ENCODE results near the gene SIGLEC5.

The SIGLEC5 gene

DNA sequence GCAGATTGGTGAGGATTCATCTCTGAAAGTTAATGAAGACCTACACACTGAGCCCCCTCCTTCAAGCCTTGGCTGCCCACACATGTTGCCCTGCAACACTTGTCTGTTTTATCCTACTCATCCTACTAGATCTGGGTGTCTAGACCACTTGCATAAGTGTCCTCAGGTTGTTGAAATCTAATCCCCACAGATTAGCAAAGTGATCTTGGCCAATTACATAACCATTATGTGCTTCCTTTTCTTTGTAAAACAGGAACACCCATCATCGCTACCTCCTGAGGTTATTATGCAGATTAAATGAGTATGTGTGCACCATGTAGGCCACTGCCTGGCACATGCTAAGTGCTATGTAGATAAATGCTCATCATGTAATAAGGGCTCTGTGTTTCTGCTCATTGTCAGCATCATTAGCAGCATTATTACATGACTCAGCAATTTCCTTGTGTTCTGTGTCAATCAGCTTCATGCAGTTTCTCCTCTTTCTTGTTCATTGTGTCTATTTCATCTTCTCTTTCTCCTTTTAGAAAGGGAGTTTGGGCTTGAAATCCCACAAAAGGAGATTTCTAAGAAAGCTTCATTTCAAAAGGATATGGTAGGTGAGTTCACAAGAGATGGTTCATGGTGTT is 44.0 kb downstream of the SIGLEC5 start:
- Mint-ChIP-seq H3K27ac (no peak overlapping the region), H3K36me3 (peaks cover 86% of the 10 kb centered on the region), H3K27me3 (no peaks in the 10 kb centered on the region), H3K9me3 (peaks cover 16% of the 10 kb centered on the region), H3K4me3 (no peak overlapping the region), H3K4me1 (no peaks in the 10 kb centered on the region)
- no peak for ATAC-seq

DNA sequence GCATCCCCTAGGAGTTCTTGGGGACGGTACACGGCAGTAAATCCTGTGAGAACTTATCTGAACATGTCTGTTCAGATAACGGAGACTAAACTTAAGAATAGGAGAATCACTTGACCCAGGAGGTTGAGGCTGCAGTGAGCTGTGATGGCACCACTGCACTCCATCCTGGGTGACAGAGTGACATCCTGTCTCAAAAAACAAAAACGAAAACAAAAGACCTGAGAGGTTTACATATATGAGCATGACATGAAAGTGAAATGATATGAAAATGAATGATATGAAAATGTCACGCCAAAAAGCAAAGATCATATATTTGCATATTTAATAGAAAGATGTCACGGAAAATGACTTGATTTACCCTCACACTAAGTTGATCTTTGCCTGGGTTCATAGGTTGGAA is 53.4 kb downstream of the SIGLEC5 start:
- Mint-ChIP-seq H3K4me1 (peaks cover 26% of the 10 kb centered on the region), H3K27me3 (no peaks in the 10 kb centered on the region), H3K27ac (no peak overlapping the region), H3K4me3 (no peak overlapping the region), H3K9me3 (no peaks in the 10 kb centered on the region), H3K36me3 (peaks cover 54% of the 10 kb centered on the region)
- ATAC-seq = no peak

DNA sequence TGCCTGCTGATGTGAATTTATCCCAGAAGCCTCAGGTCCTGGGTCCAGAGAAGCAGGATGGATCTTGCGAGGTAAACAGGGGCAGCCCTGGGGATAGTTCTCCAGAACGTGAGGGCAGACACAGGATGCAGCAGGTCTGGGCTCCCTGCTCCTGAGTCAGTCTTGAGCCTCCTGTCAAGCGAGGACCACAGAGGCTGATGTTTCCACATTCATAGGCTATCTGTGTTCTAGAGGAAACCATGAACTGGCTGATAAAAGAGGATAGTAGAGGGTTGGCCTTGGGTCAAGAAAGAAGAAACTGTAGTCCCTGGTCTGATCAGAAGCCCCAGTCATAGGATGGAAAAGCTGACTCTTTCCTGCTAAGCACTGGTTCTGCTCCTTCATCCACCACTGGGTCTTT is 56.9 kb downstream of the SIGLEC5 start:
- peaks cover 42% of the 10 kb centered on the region for H3K4me1 Mint-ChIP-seq
- no peaks in the 10 kb centered on the region for H3K27me3 Mint-ChIP-seq
- no peak overlapping the region for H3K27ac Mint-ChIP-seq
- ATAC-seq = no peak
- peaks cover 33% of the 10 kb centered on the region for H3K36me3 Mint-ChIP-seq
- H3K4me3 Mint-ChIP-seq = no peak overlapping the region
- H3K9me3 Mint-ChIP-seq = no peaks in the 10 kb centered on the region

DNA sequence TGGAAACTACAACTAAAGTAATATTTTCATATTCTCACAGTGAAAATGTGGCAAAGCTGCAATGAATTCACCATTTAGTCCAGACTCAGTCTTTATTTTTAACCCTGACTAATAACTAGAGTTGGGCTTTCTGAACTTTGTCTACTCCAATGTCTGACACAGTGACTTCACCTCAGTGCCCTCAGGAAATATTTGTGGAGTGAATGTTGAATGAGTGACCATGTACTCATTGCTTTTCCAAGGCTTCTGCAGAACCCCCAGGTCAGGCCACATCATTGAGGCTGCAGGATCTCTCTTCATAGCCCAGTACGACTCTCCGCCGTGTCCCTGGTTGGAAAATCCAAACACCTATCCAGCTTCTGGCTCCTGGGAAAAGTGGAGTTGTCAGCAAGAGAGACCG is 57.3 kb downstream of the SIGLEC5 start:
- H3K27ac Mint-ChIP-seq = no peak overlapping the region
- peaks cover 29% of the 10 kb centered on the region for H3K36me3 Mint-ChIP-seq
- no peak overlapping the region for H3K4me3 Mint-ChIP-seq
- no peak for ATAC-seq
- H3K4me1 Mint-ChIP-seq = peaks cover 42% of the 10 kb centered on the region
- no peaks in the 10 kb centered on the region for H3K9me3 Mint-ChIP-seq
- H3K27me3 Mint-ChIP-seq = no peaks in the 10 kb centered on the region

DNA sequence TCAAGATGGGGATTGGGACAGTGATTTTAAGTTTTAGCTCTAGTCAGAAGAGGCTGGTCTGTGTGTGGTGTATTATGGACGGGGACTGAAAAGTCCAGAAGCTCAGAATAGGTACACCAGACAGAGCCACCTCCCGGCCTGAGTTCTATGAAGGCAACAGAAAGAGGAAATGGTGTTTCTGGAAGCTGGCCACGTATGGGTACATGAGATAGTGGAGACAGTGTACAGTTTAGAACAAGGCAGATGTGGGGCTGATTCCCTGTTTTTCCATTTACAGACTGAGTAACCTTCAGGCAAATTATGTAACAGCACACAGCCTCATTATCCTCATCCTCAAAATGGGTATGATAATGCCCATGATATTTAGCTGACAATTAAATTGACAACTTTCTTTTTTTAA is 57.8 kb downstream of the SIGLEC5 start:
- Mint-ChIP-seq H3K4me3 (peak overlapping the region; percentile 99), H3K4me1 (peaks cover 42% of the 10 kb centered on the region), H3K9me3 (no peaks in the 10 kb centered on the region), H3K27me3 (no peaks in the 10 kb centered on the region), H3K36me3 (peaks cover 24% of the 10 kb centered on the region), H3K27ac (peak overlapping the region; percentile 87)
- ATAC-seq = peak; percentile 58

DNA sequence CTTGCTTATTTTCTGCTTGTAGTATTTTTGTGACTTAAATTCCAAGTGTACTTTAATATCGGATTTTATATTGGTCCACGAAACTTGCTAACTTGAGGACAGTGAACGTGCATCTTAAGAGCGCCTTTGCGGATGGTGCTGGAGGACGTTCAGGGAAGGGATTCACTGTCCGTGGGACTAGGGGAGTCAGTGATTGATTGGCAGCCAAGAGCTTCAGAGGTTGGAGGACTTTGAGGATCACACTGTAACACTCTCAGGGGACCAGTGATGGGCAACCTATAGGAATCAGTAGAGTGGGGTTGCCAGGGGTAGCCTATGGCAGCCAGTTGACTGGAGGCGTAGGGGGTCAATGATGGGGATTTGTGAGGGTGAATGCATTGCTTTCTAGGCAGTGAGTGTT is 58.6 kb downstream of the SIGLEC5 start:
- H3K27me3 Mint-ChIP-seq = no peaks in the 10 kb centered on the region
- peaks cover 16% of the 10 kb centered on the region for H3K36me3 Mint-ChIP-seq
- H3K4me1 Mint-ChIP-seq = peaks cover 34% of the 10 kb centered on the region
- ATAC-seq = no peak
- peak overlapping the region; percentile 99 for H3K4me3 Mint-ChIP-seq
- H3K9me3 Mint-ChIP-seq = no peaks in the 10 kb centered on the region
- peak overlapping the region; percentile 87 for H3K27ac Mint-ChIP-seq

DNA sequence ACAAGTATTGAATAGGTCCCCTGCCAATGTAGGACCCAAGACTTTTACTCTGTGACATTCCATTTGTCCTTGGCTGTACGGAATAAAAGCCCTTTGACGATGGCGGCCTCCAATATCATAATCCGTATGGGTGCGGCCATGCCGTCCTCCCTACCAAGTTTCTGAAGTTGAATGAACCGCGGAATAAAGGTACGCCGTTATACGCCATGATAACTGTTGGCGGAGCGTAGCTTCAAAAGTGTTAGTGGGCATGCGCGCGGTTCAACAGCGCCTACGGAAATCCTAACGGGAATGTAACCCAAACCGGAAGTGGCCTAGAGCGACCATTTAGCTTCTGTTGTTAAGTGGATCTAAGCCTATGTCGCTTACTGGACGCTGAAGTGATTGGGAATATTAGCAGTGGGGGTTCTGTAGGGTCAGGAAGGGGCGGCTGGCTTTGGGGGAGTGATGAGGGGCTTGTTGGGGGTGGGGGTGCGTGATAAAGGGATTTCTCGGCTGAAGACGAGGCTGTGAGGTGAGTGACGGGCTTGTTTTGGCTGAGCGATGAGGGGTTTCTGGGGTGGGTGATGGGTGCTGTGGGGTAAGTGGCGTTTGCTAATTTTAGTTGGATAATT is 59.1 kb downstream of the SIGLEC5 start, which contains the start of gene ZNF175:
Gene ZNF175, plus strand, starts transcription at position 322 of the 614 bp plus-strand sequence. CDS start 2,047 bp downstream, outside the sequence.
- H3K27me3 Mint-ChIP-seq = no peaks in the 10 kb centered on the region
- ATAC-seq = peak; percentile 97
- peaks cover 32% of the 10 kb centered on the region for H3K4me1 Mint-ChIP-seq
- H3K27ac Mint-ChIP-seq = peak within 1 kb of the TSS; percentile 87
- peak within 1 kb of the TSS; percentile 99 for H3K4me3 Mint-ChIP-seq
- H3K36me3 Mint-ChIP-seq = peaks cover 14% of the 10 kb centered on the region
- H3K9me3 Mint-ChIP-seq = no peaks in the 10 kb centered on the region

DNA sequence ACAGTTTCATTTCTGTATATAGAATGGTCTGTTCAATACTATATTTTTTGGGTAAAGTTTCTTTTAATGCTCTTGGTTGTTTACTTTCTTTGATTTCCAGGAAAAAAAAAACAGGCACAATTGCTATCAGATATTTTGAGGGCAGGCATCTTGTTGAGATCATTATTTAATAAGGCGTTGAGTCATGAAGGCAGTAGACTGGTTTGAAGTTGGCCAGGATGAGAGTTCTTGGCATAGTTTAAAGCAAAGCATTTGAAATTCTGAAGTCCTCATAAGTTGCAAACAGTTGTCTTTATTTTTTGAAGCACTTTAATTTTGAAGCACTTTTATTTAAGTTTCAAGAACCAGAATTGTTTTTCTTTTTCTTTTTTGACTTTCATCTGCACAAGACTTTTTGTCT is 61.7 kb downstream of the SIGLEC5 start:
- no peaks in the 10 kb centered on the region for H3K27me3 Mint-ChIP-seq
- no peaks in the 10 kb centered on the region for H3K9me3 Mint-ChIP-seq
- H3K27ac Mint-ChIP-seq = no peak overlapping the region
- no peak overlapping the region for H3K4me3 Mint-ChIP-seq
- peaks cover 4% of the 10 kb centered on the region for H3K36me3 Mint-ChIP-seq
- H3K4me1 Mint-ChIP-seq = peaks cover 54% of the 10 kb centered on the region
- no peak for ATAC-seq

DNA sequence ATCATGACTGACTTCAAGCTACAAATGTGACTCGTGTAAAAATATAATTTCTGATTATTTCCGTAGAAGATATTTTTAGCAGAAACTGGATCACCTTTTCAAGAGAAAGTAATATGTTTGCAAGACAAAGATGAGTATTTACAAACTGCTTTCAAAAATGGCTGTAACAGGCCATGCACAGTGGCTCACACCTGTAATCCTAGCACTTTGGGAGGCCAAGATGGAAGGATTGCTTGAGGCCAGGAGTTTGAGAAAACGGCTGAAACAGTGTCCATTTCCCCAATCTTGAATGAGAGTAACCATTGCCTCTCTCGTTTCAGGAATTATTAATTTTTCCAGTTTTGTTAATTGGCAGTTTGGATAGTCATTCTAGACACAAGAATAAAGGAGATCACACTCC is 62.6 kb downstream of the SIGLEC5 start:
- H3K9me3 Mint-ChIP-seq = no peaks in the 10 kb centered on the region

DNA sequence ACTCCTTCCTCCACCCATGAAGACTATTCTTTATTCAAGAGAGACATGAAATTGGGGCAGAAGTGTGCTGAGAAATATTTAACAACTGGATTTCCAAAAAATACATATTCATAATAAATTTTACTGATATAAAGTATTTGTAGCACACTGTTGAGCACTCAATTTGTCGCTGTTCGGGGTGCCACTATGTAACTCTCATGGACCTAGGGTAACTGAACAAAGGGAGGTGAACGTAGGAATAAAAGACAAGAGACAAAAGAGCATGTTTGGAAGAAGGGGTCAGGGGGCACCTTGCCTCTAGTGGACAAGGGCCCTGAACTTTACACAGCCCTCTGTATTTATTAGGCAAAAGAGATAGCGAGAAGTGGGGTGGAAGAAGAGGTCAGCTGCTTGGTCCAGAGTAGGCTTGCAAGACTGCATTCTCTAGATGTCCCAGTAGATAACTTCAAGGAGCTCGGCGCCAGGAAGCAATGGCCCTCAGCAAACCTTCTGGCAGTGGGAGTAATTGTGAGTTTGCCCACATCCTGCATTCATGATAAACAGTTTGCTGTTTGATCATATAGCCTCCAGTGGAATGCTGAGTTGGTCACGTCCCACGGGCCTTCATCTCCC is 63.6 kb downstream of the SIGLEC5 start:
- Mint-ChIP-seq H3K27ac (no peak overlapping the region), H3K4me1 (peaks cover 38% of the 10 kb centered on the region), H3K9me3 (no peaks in the 10 kb centered on the region), H3K27me3 (no peaks in the 10 kb centered on the region), H3K36me3 (no peaks in the 10 kb centered on the region), H3K4me3 (no peak overlapping the region)
- no peak for ATAC-seq

More for the DNA sequence above, 62.6 kb downstream of the SIGLEC5 start:
- Mint-ChIP-seq H3K36me3 (no peaks in the 10 kb centered on the region), H3K4me1 (peaks cover 48% of the 10 kb centered on the region), H3K27ac (no peak overlapping the region), H3K27me3 (no peaks in the 10 kb centered on the region), H3K4me3 (no peak overlapping the region)
- no peak for ATAC-seq

DNA sequence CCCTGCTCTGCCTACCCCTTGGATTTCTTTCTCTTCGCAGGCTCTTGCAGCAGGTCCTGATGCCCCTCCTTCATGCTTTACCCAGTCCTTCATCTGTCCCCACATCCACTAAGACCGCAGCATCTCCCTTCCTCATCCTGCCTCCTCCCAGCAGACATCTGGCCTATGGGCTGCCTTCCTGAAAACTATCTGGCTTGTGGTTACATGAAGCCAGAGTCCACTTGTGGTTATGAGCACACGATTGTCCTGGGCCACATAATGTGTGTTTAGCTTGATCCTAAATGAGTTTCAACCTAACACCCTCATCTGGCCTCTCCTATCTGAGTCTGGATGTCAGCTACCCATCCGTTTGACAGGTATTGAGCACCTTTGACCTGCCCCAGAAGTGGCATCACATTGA is 64.6 kb downstream of the SIGLEC5 start:
- Mint-ChIP-seq H3K4me1 (peaks cover 28% of the 10 kb centered on the region), H3K36me3 (no peaks in the 10 kb centered on the region), H3K4me3 (peak overlapping the region; percentile 10), H3K27me3 (no peaks in the 10 kb centered on the region), H3K27ac (peak overlapping the region; percentile 54), H3K9me3 (no peaks in the 10 kb centered on the region)
- peak; percentile 24 for ATAC-seq

DNA sequence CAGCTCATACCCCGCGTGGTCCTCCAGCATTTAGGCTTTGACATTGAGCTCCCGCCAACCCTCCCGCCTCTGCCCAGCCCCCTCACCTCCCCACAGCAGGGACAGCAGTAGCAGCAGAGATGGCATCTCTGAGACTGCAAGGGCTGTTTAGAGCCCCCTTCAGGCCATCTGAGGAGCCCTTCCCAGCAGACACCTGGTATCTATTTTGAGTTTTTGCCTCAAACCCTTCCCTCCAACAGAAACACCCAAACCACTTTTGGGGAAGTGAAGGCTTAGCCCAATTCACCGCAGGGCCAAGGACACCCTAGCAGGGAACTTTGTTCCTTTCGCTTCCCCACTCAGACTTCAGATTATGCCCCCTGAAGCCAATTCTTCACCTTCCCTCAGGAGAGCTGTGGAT is 65.4 kb downstream of the SIGLEC5 start:
- Mint-ChIP-seq H3K4me1 (peaks cover 29% of the 10 kb centered on the region), H3K27ac (peak overlapping the region; percentile 54), H3K9me3 (no peaks in the 10 kb centered on the region), H3K27me3 (no peaks in the 10 kb centered on the region), H3K36me3 (no peaks in the 10 kb centered on the region), H3K4me3 (no peak overlapping the region)
- ATAC-seq = peak; percentile 91

Data from stimulated activated memory B cell treated with anti-CD40 and anti-IgM and Interleukin-4, amounts not matched to agents 10 μg/mL and 1 μg/mL and 100 μg/mL, for 72 hours (primary cell).